ENCODE data around the gene SEMA3C.

- TF ChIP-seq, protein P1, sequence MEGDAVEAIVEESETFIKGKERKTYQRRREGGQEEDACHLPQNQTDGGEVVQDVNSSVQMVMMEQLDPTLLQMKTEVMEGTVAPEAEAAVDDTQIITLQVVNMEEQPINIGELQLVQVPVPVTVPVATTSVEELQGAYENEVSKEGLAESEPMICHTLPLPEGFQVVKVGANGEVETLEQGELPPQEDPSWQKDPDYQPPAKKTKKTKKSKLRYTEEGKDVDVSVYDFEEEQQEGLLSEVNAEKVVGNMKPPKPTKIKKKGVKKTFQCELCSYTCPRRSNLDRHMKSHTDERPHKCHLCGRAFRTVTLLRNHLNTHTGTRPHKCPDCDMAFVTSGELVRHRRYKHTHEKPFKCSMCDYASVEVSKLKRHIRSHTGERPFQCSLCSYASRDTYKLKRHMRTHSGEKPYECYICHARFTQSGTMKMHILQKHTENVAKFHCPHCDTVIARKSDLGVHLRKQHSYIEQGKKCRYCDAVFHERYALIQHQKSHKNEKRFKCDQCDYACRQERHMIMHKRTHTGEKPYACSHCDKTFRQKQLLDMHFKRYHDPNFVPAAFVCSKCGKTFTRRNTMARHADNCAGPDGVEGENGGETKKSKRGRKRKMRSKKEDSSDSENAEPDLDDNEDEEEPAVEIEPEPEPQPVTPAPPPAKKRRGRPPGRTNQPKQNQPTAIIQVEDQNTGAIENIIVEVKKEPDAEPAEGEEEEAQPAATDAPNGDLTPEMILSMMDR (conservative IDR thresholded peaks at IDR 0.05; ENCODE audit: low read length): no peak
- TF ChIP-seq EZH2phosphoT487 (IDR thresholded peaks at IDR 0.05; ENCODE audit: borderline replicate concordance): no peak
These were observed 100.7 kb downstream of the SEMA3C start for GRCh38 chr7:80818181-80818580.

All from Loucy (cell line).